Thoracic aorta endothelial cell (primary cell): ENCODE data around the gene PLA1A. TPM values are rescaled to one million over a fixed set of nuclear protein-coding genes. Genes with fewer than 3 reads are reported as not detected.

Experiments used
- total RNA-seq: library from RNA; depleted of rRNA; stranded (reverse); fragments of >200 nt; gene quantifications from 2 replicates; pipeline ENCODE4 v1.2.3, GENCODE V29; 2012

The PLA1A gene, protein sequence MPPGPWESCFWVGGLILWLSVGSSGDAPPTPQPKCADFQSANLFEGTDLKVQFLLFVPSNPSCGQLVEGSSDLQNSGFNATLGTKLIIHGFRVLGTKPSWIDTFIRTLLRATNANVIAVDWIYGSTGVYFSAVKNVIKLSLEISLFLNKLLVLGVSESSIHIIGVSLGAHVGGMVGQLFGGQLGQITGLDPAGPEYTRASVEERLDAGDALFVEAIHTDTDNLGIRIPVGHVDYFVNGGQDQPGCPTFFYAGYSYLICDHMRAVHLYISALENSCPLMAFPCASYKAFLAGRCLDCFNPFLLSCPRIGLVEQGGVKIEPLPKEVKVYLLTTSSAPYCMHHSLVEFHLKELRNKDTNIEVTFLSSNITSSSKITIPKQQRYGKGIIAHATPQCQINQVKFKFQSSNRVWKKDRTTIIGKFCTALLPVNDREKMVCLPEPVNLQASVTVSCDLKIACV
- total RNA-seq = 0.13 and 0.22 TPM in 2 replicates

GRCh38 chr3:119597548-119598288 is at the start of gene PLA1A:
PLA1A (plus strand) TSS chr3:119597885; CDS start chr3:119597914, 29 bp downstream.

GRCh38 chr3:119559441-119559963 is 38.2 kb upstream of the PLA1A start, which contains the start of gene CD80:
CD80 (minus strand) TSS chr3:119559614; CDS start chr3:119557728, 1,886 bp downstream.

GRCh38 chr3:119579366-119580066 is 18.2 kb upstream of the PLA1A start, which contains the start of gene ADPRH:
ADPRH (plus strand) TSS chr3:119579492; CDS start chr3:119582170, 2,678 bp downstream.

GRCh38 chr3:119660474-119661440 is 63.1 kb downstream of the PLA1A start, which contains the start of gene POPDC2:
POPDC2 (minus strand) TSS chr3:119660589; CDS start chr3:119660423, 166 bp downstream.

DNA sequence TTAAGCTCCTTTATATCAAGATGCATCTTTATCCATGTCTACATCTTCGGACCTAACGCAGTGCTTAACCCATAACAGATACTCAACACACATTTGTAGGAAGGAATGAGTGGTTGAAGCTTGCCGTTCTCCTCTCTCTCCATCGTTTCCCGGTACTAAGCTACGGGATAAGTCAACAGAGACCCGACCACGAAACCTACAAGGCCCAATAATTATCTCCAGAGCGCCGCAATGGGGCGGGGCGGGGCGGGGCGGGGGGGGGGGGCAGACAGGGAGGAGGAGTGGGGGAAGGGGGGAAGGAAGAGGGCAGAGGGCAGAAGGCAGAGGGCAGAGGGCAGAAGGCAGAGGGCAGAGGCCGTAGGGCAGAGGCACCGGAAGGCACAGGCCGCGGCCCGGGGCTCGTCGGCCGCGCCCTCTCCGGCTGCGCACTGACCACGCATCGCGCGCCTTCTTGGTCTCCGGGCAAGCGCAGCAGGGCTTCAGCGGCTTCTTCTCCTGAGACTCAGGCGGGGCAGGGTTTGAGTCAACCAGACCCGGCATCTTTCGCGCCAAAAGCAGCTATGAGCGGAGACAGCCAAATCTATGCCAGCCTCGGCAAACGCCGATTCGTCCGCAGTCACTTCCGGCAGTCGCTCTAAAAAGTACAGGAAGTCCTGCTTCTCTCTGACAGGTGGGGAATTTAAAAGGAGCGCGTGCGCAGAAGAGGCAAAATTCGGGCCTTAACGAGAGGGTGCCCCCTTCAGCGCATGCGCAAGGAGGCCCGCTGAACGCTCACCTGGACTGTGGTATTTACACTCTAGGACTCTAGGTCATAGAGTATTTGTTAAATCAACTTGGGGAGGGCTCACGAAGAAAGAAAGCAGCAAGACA is 79.3 kb downstream of the PLA1A start, which contains the start of gene COX17:
Gene COX17 (minus strand): TSS at position 636 of the 870 bp plus-strand sequence. CDS start 96 bp downstream, at position 540.

Other genes starting within 250 kb of the PLA1A start
- gene TMEM39A, start 134.3 kb upstream of the PLA1A start, total RNA-seq = 41.5 and 45.4 TPM in 2 replicates
- 20.3 and 21.7 TPM in 2 replicates for gene POGLUT1, start 128.9 kb upstream of the PLA1A start, total RNA-seq
- gene TIMMDC1, start 99.3 kb upstream of the PLA1A start, total RNA-seq = 54.0 and 58.6 TPM in 2 replicates
- gene CD80, start 38.3 kb upstream of the PLA1A start, total RNA-seq = not detected in 2 replicates
- gene ADPRH, start 18.4 kb upstream of the PLA1A start, total RNA-seq = 4.3 and 7.3 TPM in 2 replicates
- gene POPDC2, start 62.7 kb downstream of the PLA1A start, total RNA-seq = 0.43 TPM in 1 of 2 replicates, not detected in the other
- gene COX17, start 79.5 kb downstream of the PLA1A start, total RNA-seq = 15.3 and 16.5 TPM in 2 replicates
- gene CFAP91, start 105.1 kb downstream of the PLA1A start, total RNA-seq = 0.13 and 0.29 TPM in 2 replicates
- not detected in 2 replicates for gene NR1I2, start 184.2 kb downstream of the PLA1A start, total RNA-seq